ENCODE measurements around the gene SHISA8.
"Not testable (repeated sequence)": the region's sequence is repeated elsewhere in the genome, so short reads cannot be mapped to it uniquely, and the experiment has no call there.

SHISA8 gene

GRCh38 chr22:41873391-41873790, 41.5 kb downstream of the SHISA8 start:
- TF ChIP-seq CTCF (IDR thresholded peaks at IDR 0.05; ENCODE audit: extremely low read depth, missing control alignments): no peak
- DNase-seq (ENCODE audit: low spot score): no peak

DNA sequence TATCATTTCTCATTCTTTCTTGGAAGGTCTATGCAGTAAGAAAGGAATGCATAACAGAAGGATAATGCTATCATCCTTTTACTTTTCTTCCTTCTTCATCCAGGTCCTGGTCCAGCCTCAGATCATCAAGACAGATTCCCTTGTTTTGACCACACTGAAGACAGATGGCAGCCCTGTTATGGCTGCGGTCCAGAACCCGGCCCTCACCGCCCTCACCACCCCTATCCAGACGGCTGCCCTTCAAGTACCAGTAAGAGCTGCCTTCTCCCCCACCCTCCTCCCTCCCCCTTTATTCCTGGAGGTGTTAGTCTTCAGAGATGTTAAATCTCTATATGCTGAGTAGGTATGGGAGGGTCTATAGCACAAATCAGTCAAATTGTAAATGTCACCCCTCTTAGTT, 44.1 kb downstream of the SHISA8 start:
- no peak for DNase-seq (ENCODE audit: low spot score)
- TF ChIP-seq CTCF (IDR thresholded peaks at IDR 0.05; ENCODE audit: extremely low read depth, missing control alignments): no peak

- not testable (repeated sequence) for DNase-seq (ENCODE audit: low spot score)
These were observed 44.8 kb downstream of the SHISA8 start for GRCh38 chr22:41870081-41870480.

- no peak for DNase-seq (ENCODE audit: low spot score)
- no peak for TF ChIP-seq CTCF (IDR thresholded peaks at IDR 0.05; ENCODE audit: extremely low read depth, missing control alignments)
These were observed 46.3 kb downstream of the SHISA8 start for GRCh38 chr22:41868556-41868955.

DNA sequence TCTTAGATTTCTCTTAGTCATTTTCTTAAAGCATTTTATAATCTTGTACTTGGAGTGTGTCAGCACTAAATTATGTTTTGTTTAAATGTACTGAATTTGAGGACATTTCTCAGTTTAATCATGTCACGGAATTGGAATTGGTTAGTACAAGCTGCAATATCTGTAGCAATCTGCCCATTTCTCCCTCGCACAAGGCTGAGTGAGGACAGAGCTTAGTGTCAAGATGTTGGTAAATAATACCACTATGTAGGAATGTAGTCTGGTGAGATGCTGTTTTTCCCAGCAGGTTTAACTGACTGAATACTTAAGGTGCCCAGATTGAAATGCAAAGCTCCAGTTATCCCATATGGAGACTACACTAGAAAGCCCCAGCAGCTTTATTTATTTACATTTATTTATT, 51.4 kb downstream of the SHISA8 start:
- DNase-seq (ENCODE audit: low spot score): no peak
- no peak for TF ChIP-seq CTCF (IDR thresholded peaks at IDR 0.05; ENCODE audit: extremely low read depth, missing control alignments)

DNA sequence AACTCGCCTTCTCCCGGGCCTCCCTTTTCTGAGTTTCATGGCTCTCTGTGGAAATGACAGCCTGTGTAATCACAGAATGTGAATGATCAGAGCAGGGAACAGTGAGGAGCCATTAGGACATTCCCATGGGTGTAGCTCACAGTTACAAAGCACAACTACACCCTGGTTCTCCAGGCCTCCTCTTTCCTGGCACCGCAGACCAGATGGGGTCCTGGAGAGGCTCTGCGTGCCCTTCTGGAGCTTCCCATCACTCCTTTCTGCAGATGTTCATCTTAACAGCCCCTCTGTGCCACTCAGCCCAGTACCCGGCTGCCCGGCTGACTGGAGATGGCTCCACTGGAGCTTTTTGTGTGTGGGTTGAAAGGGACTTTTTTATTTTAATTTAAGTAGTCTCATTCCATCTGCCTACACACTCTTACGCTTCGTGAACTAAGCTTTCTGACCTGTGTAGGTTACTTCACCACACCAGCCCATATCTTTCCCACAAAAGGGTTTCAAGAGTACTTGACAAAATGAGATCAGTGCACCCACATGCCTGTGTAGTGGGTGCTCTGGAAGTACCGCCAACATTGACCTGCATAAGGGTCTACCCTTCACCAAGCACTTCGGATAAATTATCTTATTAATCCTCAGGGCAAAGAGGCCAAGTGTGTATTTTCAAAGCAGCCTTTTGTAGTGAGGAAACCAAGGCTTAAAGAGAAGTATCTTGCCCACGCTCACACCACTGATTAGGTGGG, 52.2 kb downstream of the SHISA8 start:
- DNase-seq (ENCODE audit: low spot score): peak; percentile 70
- no peak for TF ChIP-seq CTCF (IDR thresholded peaks at IDR 0.05; ENCODE audit: extremely low read depth, missing control alignments)

DNA sequence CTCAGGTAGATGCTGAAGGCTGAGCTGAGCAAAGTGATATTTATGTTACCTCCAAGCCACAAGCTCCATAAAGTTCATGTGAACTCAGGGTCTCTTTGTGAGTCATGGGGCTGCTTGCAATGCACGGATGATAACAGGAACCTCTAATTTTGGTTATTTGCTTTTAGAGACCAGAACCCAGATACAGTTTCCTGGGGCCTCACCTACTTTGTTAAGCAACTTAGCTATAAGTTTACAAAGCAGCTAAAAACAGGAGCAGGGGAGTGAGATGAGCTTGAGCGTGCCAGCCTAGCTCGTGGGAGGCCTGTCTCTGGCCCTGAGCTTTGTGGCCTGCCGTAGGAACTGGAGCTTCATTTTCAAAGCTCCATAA, 52.7 kb downstream of the SHISA8 start:
- no peak for TF ChIP-seq CTCF (IDR thresholded peaks at IDR 0.05; ENCODE audit: extremely low read depth, missing control alignments)
- DNase-seq (ENCODE audit: low spot score): peak; percentile 63

Measured in GM20000 (cell line).